ENCODE data around the gene CPA5.

CPA5 gene

GRCh38 chr7:130356876-130357611, 12.4 kb downstream of the CPA5 start:
- in situ Hi-C loops (cut with MboI; ENCODE audit: low sequenced_read_pairs): no loop called here

GRCh38 chr7:130358471-130358870, 13.9 kb downstream of the CPA5 start:
- in situ Hi-C loops (cut with MboI; ENCODE audit: low sequenced_read_pairs): no loop called here

GRCh38 chr7:130359276-130359857, 14.8 kb downstream of the CPA5 start:
- in situ Hi-C loops (cut with MboI; ENCODE audit: low sequenced_read_pairs): no loop called here

- in situ Hi-C loops (cut with MboI; ENCODE audit: low sequenced_read_pairs): no loop called here
These were observed 15.9 kb downstream of the CPA5 start for GRCh38 chr7:130360518-130360917.

GRCh38 chr7:130361681-130362080, 17.1 kb downstream of the CPA5 start:
- in situ Hi-C loops (cut with MboI; ENCODE audit: low sequenced_read_pairs): no loop called here

GRCh38 chr7:130362251-130362816, 17.7 kb downstream of the CPA5 start:
- in situ Hi-C loops (cut with MboI; ENCODE audit: low sequenced_read_pairs): no loop called here

- in situ Hi-C loops (cut with MboI; ENCODE audit: low sequenced_read_pairs): no loop called here
These were observed 18.6 kb downstream of the CPA5 start for GRCh38 chr7:130363026-130363847.

GRCh38 chr7:130364451-130364850, 19.8 kb downstream of the CPA5 start:
- in situ Hi-C loops (cut with MboI; ENCODE audit: low sequenced_read_pairs): no loop called here

- in situ Hi-C loops (cut with MboI; ENCODE audit: low sequenced_read_pairs): no loop called here
These were observed 20.5 kb downstream of the CPA5 start for GRCh38 chr7:130365088-130365487.

- in situ Hi-C loops (cut with MboI; ENCODE audit: low sequenced_read_pairs): no loop called here
These were observed 21.2 kb downstream of the CPA5 start for GRCh38 chr7:130365511-130366441.

GRCh38 chr7:130366564-130366963, 21.9 kb downstream of the CPA5 start:
- in situ Hi-C loops (cut with MboI; ENCODE audit: low sequenced_read_pairs): no loop called here

GRCh38 chr7:130367088-130367755, 22.6 kb downstream of the CPA5 start:
- in situ Hi-C loops (cut with MboI; ENCODE audit: low sequenced_read_pairs): no loop called here

GRCh38 chr7:130367836-130368746, 23.5 kb downstream of the CPA5 start:
- in situ Hi-C loops (cut with MboI; ENCODE audit: low sequenced_read_pairs): no loop called here

GRCh38 chr7:130369110-130369711, 24.6 kb downstream of the CPA5 start:
- in situ Hi-C loops (cut with MboI; ENCODE audit: low sequenced_read_pairs): no loop called here

- in situ Hi-C loops (cut with MboI; ENCODE audit: low sequenced_read_pairs): no loop called here
These were observed 25.4 kb downstream of the CPA5 start for GRCh38 chr7:130369831-130370550.

GRCh38 chr7:130371046-130371445, 26.4 kb downstream of the CPA5 start:
- in situ Hi-C loops (cut with MboI; ENCODE audit: low sequenced_read_pairs): no loop called here

GRCh38 chr7:130372402-130373165, 28.0 kb downstream of the CPA5 start:
- in situ Hi-C loops (cut with MboI; ENCODE audit: low sequenced_read_pairs): no loop called here
